DMS 273 (cell line): ENCODE measurements around the gene RIOK2.

Source experiments
- DNase-seq: peaks from one replicate; lab custom pipeline; 2025; ENCODE audit not compliant: unreplicated experiment; lab: John Stamatoyannopoulos, UW

RIOK2 gene

GRCh38 chr5:97131139-97131710 lies 51.8 kb downstream of the RIOK2 start:
- DNase-seq: no peak

GRCh38 chr5:97127727-97128126 lies 55.3 kb downstream of the RIOK2 start:
- DNase-seq: no peak

GRCh38 chr5:97125125-97125683 lies 57.8 kb downstream of the RIOK2 start:
- peak; percentile 18 for DNase-seq

- no peak for DNase-seq
These were observed 58.7 kb downstream of the RIOK2 start for GRCh38 chr5:97124335-97124734.

GRCh38 chr5:97121848-97122247 lies 61.2 kb downstream of the RIOK2 start:
- no peak for DNase-seq

- DNase-seq: no peak
These were observed 62.9 kb downstream of the RIOK2 start for GRCh38 chr5:97120195-97120594.

- no peak for DNase-seq
These were observed 64.0 kb downstream of the RIOK2 start for GRCh38 chr5:97119007-97119390.

- no peak for DNase-seq
These were observed 64.6 kb downstream of the RIOK2 start for GRCh38 chr5:97118261-97119006.

GRCh38 chr5:97115932-97116331 lies 67.1 kb downstream of the RIOK2 start:
- DNase-seq: no peak

- no peak for DNase-seq
These were observed 70.8 kb downstream of the RIOK2 start for GRCh38 chr5:97112230-97112629.

GRCh38 chr5:97111616-97112015 lies 71.4 kb downstream of the RIOK2 start:
- no peak for DNase-seq

GRCh38 chr5:97111004-97111403 lies 72.0 kb downstream of the RIOK2 start:
- DNase-seq: no peak
